Measurements from ENCODE around the gene TLCD5. TPM values are rescaled to one million over a fixed set of nuclear protein-coding genes. Genes with fewer than 3 reads are reported as not detected.

The TLCD5 gene
- total and polyA plus RNA-seq, 2 donors from 2014 or later: 4.9 to 6.0 TPM

GRCh38 chr11:120303004-120303637 lies 22.0 kb upstream of the TLCD5 start:
- Histone ChIP-seq H3K4me3 (ENCODE audit: low read length in 3 of 3) (no peak overlapping the region), H3K36me3 (ENCODE audit: control insufficient read depth in 2 of 3, insufficient read depth in 3 of 3, low read length in 3 of 3) (no peaks in the 10 kb centered on the region), H3K27me3 (ENCODE audit: control insufficient read depth, insufficient read depth, low read length) (no peaks in the 10 kb centered on the region), H3K4me1 (ENCODE audit: control insufficient read depth in 2 of 3, insufficient read depth in 2 of 3, low read depth in 1 of 3, low read length in 3 of 3) (peaks cover 0 to 4% (median 0%) of the 10 kb centered on the region in 3 donors), H3K9ac (ENCODE audit: low read length in 3 of 3) (no peak overlapping the region), H3K27ac (ENCODE audit: low read depth in 2 of 2, low read length in 2 of 2) (no peak overlapping the region), H3K9me3 (ENCODE audit: control insufficient read depth in 2 of 3, insufficient read depth in 1 of 3, low read length in 3 of 3) (no peaks in the 10 kb centered on the region)
- peak; percentile 83 for TF ChIP-seq CTCF (IDR thresholded peaks at IDR 0.05; ENCODE audit: borderline replicate concordance, extremely low read depth, insufficient read depth)
- no peak for FAIRE-seq
- intact Hi-C loops (cut with DNase I): no loop called here
- peak in 4 of 5 donors; percentile 67 to 87 (median 72) for DNase-seq

GRCh38 chr11:120304526-120304925 lies 20.6 kb upstream of the TLCD5 start:
- no peak for TF ChIP-seq CTCF (IDR thresholded peaks at IDR 0.05; ENCODE audit: borderline replicate concordance, extremely low read depth, insufficient read depth)
- H3K36me3 ChIP-seq (ENCODE audit: control insufficient read depth in 2 of 3, insufficient read depth in 3 of 3, low read length in 3 of 3): no peaks in the 10 kb centered on the region
- H3K4me1 ChIP-seq (ENCODE audit: control insufficient read depth in 2 of 3, insufficient read depth in 2 of 3, low read depth in 1 of 3, low read length in 3 of 3): peaks cover 0 to 4% (median 0%) of the 10 kb centered on the region in 3 donors
- no peak overlapping the region for H3K4me3 ChIP-seq (ENCODE audit: low read length in 3 of 3)
- H3K9ac ChIP-seq (ENCODE audit: low read length in 3 of 3): no peak overlapping the region
- no peak for DNase-seq
- H3K27ac ChIP-seq (ENCODE audit: low read depth in 2 of 2, low read length in 2 of 2): no peak overlapping the region
- no peaks in the 10 kb centered on the region for H3K9me3 ChIP-seq (ENCODE audit: control insufficient read depth in 2 of 3, insufficient read depth in 1 of 3, low read length in 3 of 3)
- no peaks in the 10 kb centered on the region for H3K27me3 ChIP-seq (ENCODE audit: control insufficient read depth, insufficient read depth, low read length)
- intact Hi-C loops (cut with DNase I): no loop called here
- no peak for FAIRE-seq

- Histone ChIP-seq H3K27ac (ENCODE audit: low read depth in 2 of 2, low read length in 2 of 2) (no peak overlapping the region), H3K4me1 (ENCODE audit: control insufficient read depth in 2 of 3, insufficient read depth in 2 of 3, low read depth in 1 of 3, low read length in 3 of 3) (peaks cover 0 to 2% (median 0%) of the 10 kb centered on the region in 3 donors), H3K9me3 (ENCODE audit: control insufficient read depth in 2 of 3, insufficient read depth in 1 of 3, low read length in 3 of 3) (no peaks in the 10 kb centered on the region), H3K27me3 (ENCODE audit: control insufficient read depth, insufficient read depth, low read length) (no peaks in the 10 kb centered on the region), H3K9ac (ENCODE audit: low read length in 3 of 3) (no peak overlapping the region), H3K4me3 (ENCODE audit: low read length in 3 of 3) (no peak overlapping the region), H3K36me3 (ENCODE audit: control insufficient read depth in 2 of 3, insufficient read depth in 3 of 3, low read length in 3 of 3) (no peaks in the 10 kb centered on the region)
- no peak for DNase-seq
- no peak for TF ChIP-seq CTCF (IDR thresholded peaks at IDR 0.05; ENCODE audit: borderline replicate concordance, extremely low read depth, insufficient read depth)
- intact Hi-C loops (cut with DNase I): no loop called here
- no peak for FAIRE-seq
Measured at GRCh38 chr11:120305286-120305685, 19.8 kb upstream of the TLCD5 start.
